ENCODE results near the gene KCNJ10.

Gene KCNJ10

GRCh38 chr1:159985473-159985872 is 84.5 kb downstream of the KCNJ10 start:
- no peak for DNase-seq

GRCh38 chr1:159983681-159984080 is 86.3 kb downstream of the KCNJ10 start:
- no peak for DNase-seq

DNA sequence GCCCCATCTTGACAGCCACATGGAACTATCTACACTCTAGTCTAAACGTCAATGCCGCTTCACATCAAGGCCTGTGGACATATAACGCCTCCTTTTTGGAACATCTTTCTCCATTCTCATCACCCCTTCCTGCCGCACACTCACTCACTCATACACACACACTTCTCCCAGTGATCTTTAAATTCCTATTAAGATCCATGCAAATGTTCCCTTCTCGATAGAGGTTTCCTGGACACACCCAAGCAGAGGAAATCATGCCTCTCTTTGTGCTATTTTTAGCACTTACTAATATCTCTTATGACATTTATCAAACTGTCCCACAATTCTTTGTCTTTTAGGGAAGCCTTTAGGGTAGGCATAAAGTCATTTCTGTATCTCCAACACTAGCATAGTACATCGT is 87.7 kb downstream of the KCNJ10 start:
- no peak for DNase-seq

- no peak for DNase-seq
Observed at GRCh38 chr1:159981351-159982055, 88.5 kb downstream of the KCNJ10 start.

DNA sequence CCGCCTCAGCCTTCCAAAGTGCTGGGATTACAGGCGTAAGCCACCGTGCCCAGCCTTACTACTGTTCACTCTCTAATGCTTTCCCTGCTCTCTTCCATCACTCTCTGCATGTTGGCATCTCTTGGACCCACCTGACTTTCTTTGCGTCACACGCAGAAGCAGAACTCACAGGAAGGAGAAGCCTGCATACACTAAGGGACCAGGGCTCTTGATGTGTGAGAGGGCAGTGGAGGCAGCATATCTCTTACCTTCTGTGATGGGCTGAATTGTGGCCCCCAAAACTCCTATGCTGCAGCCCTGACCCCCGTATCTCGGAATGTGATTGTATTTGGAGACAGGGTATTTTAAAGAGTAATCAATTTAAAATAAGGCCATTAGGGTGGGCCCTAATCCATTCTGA is 89.2 kb downstream of the KCNJ10 start:
- DNase-seq: no peak

GRCh38 chr1:159980076-159980475 is 89.9 kb downstream of the KCNJ10 start:
- DNase-seq: no peak

DNA sequence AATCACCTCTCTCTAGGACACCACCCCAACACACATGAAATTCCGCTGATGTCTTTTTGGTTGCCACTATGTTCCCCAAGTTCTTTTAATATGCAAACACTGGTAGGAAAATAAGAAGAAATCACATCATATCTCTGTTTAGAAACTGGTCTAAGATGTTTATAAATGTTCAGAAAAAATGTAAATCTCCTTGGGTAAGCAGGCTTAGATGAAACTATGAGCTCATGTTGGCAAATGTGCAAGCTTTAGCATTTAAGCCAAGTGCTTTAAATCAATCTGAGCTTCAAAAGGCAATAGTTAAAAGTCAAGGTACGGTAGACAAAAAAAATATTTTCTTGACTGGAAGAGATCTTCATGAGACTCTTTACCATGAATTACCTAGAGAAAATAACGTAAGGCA is 90.7 kb downstream of the KCNJ10 start:
- no peak for DNase-seq

GRCh38 chr1:159978107-159978398 is 91.9 kb downstream of the KCNJ10 start:
- DNase-seq: no peak

DNA sequence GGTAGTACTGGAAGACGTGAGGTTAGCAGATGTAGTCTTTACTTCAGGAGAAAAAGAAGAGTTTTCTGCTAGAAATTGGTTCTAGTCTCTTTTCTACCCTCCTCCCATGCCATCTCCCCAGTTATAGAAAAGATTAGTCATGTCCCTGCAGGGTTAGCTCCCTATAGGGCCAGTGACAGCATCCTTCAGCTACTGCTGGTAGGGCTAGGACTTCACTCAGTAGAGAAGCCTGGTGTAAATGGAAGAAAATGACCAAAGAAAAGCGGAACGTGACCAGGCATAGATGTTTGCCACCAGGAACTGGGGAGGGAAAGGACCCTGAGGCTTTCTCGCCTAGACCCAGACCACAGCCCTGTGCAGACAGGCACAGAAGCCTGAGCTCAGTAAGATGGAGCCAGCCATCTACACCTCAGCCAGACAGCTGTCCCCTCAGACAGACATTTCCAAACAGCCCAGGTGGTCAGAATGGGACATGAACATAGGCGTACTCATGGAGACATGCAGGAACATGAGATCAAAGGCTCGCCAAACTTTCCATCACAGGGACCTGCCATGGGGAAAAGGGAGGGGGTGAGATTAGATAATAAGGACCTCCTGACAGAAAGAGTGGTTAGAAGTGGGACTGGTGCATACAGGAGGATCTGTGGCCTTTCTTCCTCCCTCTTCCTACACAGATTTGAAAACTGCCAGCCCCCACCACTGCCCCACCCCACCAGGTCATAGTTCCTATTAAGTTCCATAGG is 92.4 kb downstream of the KCNJ10 start:
- DNase-seq: no peak

DNA sequence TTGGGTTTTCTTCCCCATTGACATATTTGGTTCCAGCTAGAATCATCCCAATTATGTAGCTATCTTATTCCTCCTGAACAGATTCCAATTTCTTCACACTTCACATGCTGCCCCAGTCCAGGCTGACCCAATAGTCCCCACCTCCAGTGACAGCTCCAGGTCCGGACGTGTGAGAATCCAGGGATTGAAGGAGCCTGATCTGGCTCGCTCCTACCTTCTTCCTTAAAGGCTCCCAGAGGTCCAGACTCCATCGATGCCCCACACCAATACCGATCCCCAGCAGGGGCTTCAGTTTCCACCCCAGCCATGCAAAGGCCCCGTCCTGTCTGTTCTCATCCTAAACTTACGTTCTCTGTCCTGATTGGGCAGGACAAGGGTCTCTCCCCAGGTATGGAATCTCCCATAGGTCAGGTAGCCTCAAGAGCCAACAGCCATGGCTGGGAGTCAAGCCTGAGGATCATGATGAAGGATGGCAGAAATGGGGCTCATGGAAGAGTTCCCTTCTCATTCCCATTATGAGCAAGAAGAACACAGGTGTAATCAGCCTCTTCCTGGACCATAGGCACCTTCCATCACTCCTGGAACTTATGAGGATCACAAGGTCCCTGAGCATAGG is 95.5 kb downstream of the KCNJ10 start:
- DNase-seq: no peak

GRCh38 chr1:159973350-159973940 is 96.5 kb downstream of the KCNJ10 start:
- no peak for DNase-seq

- no peak for DNase-seq
Observed at GRCh38 chr1:159972443-159973205, 97.3 kb downstream of the KCNJ10 start.

GRCh38 chr1:159970932-159971342 is 99.0 kb downstream of the KCNJ10 start:
- no peak for DNase-seq

DNA sequence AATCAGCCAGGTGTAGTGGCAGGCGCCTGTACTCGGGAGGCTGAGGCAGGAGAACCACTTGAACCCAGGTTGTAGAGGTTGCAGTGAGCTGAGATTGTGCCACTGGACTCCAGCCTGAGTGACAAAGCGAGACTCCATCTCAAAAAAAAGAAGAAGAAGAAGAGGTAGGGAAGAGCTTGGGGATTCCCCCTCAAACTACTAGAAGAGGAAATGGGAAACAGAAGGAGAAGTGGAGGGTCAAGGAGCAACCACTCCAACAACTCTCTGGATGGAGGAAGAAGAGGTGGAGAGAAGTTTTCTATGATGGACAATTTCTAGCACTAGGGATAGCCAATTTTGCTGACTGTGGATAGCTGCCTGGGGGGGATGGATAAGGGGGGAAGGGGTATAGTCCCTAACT is 101.1 kb downstream of the KCNJ10 start:
- DNase-seq: no peak

DNA sequence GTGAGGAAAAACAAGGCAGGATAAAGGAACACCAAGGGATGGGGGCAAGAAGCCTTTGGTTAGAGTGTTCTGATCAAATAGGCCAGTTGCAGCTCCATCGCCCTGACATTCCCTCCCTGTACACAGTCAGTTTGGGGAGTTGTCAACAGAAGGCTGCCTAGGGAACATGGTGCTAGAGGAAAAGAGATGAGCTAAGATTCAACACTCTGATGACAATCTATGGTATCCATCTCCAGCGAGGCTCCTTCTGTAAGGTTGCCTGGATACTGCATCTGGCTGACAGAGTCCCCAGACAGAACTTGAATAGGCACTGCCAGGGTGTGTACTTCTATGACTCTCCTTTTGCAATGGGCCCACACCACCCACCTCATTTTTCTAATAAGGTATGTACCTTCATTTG is 104.7 kb downstream of the KCNJ10 start:
- no peak for DNase-seq

DNA sequence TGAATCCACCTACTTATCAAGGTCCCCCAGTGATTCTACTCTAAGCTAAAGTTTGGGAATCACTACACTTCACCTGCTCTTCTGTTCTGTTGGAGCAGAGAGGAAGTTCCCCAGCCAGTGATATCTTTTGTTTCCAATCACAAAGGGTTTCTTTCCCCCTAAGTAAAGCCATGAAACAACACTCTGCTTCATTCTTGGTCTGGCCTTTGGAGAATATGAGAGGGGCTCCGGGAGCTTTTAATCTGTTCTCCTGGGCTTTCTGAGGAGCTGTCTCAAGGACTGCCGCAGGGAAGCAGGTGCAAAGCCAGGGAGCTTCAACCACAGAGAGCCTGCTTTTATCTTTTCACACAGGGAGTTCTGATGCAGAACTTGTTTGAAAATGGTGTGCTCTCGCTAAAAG is 105.8 kb downstream of the KCNJ10 start:
- no peak for DNase-seq

- no peak for DNase-seq
Observed at GRCh38 chr1:159962176-159962575, 107.8 kb downstream of the KCNJ10 start.

DNA sequence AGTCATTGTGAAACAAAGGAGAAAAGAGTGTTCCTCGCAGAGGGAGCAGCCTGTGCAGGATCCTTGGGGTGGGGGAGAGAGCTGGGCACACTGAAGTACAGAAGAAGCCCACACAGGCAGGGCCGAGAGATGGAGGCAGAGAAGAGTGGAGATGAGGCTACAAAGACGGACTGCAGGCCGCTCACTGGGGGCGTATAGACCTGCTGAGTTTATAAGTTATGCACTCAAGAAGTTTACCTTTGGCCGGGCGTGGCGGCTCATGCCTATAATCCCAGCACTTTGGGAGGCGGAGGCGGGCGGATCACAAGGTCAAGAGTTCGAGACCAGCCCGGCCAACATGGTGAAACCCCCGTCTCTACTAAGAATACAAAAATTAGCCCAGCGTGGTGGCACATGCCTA is 108.3 kb downstream of the KCNJ10 start:
- no peak for DNase-seq

GRCh38 chr1:159960721-159961381 is 109.1 kb downstream of the KCNJ10 start:
- no peak for DNase-seq

- DNase-seq: no peak
Observed at GRCh38 chr1:159959451-159959850, 110.5 kb downstream of the KCNJ10 start.

GRCh38 chr1:159958719-159959380 is 111.1 kb downstream of the KCNJ10 start:
- no peak for DNase-seq

GRCh38 chr1:159957824-159958268 is 112.1 kb downstream of the KCNJ10 start:
- no peak for DNase-seq
